H1 (cell line): ENCODE measurements around the gene RNF20. TPM values are rescaled to one million over a fixed set of nuclear protein-coding genes. Genes with fewer than 3 reads are reported as not detected.

Experiments
- BCL11A ChIP-seq, 2 experiments: IDR thresholded peaks; one replicate each; pipeline ENCODE4 v1.6.1; 2011; ENCODE audit warnings: low read depth in 2 of 2, low read length in 2 of 2, mild to moderate bottlenecking in 2 of 2
- EGR1 ChIP-seq: IDR thresholded peaks from 2 replicates; pipeline ENCODE4 v1.6.1; 2011; ENCODE audit warnings: low read depth, low read length, borderline replicate concordance
- KDM4A ChIP-seq: IDR thresholded peaks from one replicate; pipeline ENCODE4 v1.7.1; 2012; ENCODE audit warnings: low read depth, mild to moderate bottlenecking, moderate library complexity, low read length, inconsistent platforms; ENCODE audit not compliant: severe bottlenecking
- MAFK ChIP-seq: IDR thresholded peaks from 2 replicates; pipeline ENCODE4 v1.6.1; 2012; ENCODE audit warnings: low read depth, mild to moderate bottlenecking, improper control_type of control experiment, low read length
- RAD21 ChIP-seq, 2 experiments: IDR thresholded peaks in 1 of 2; conservative IDR thresholded peaks in 1 of 2; 2 replicates each; pipeline ENCODE4 v1.6.1; 2011; ENCODE audit warnings: low read depth in 2 of 2, low read length in 2 of 2, improper control_type of control experiment in 1 of 2, inconsistent platforms in 1 of 2, mild to moderate bottlenecking in 1 of 2, moderate library complexity in 1 of 2
- RFX5 ChIP-seq: IDR thresholded peaks from 2 replicates; pipeline ENCODE4 v1.6.1; 2011; ENCODE audit warnings: low read depth, low read length, improper control_type of control experiment, borderline replicate concordance
- SP2 ChIP-seq: IDR thresholded peaks from 2 replicates; pipeline ENCODE4 v1.6.1; 2012; ENCODE audit warnings: mild to moderate bottlenecking, low read length, inconsistent platforms
- polyA plus RNA-seq, 7 experiments: library from polyadenylated mRNA; depleted of rRNA in 3 of 7; stranded (reverse) in 5 of 7; unstranded in 2 of 7; fragments of >200 nt in 5 of 7; fragments of 200-250 nt in 2 of 7; gene quantifications; 1 replicate in 5 of 7; 2 replicates in 1 of 7; 4 replicates in 1 of 7; pipeline versions ENCODE4 v1.2.1 to v1.2.3, GENCODE V29; 2011 to 2013; ENCODE audit warnings: missing spikeins in 2 of 7, mixed read lengths in 2 of 7
- total RNA-seq: library from RNA; stranded (reverse); fragmentation: NEBNext Ultra II Directional; extraction: Animal tissue kit (Norgen Biotek cat#: 25700); gene quantifications from 2 replicates; pipeline ENCODE4 v1.2.1, GENCODE V29; 2021
- TF ChIP-seq, protein P1 (sequence below): fragments of 300-600 bp; sonication (generic); IDR thresholded peaks from 2 replicates; pipeline ENCODE4 v1.7.1; 2012; ENCODE audit warnings: low read length, moderate library complexity, mild to moderate bottlenecking, inconsistent platforms; ENCODE audit not compliant: insufficient replicate concordance

Gene RNF20
- total and polyA plus RNA-seq, 2 of the 8 experiments (the other 6 are each of a cell fraction or from before 2014, with no cell fraction given): 9.4 to 65.2 TPM

DNA sequence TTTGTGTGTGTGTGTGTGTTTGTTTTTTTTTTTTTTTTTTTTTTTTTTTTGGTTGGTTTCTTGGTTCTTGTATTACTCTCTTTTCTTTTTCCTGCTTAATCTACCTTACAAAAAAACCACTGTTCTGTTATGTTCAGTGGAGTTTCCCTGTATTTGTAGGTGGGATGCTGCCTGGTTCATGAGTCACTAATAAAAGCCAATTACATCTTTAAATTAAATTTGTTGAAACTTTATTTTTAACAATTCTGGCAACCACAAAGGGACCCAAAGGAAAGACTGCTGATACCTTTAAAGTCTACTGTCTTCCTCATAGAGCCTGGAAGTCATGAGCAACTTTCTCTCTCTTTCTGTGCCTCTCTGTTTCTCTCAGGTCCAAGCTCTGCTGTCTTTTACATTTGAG, 29.5 kb upstream of the RNF20 start (continued):
- TF ChIP-seq, protein P1, sequence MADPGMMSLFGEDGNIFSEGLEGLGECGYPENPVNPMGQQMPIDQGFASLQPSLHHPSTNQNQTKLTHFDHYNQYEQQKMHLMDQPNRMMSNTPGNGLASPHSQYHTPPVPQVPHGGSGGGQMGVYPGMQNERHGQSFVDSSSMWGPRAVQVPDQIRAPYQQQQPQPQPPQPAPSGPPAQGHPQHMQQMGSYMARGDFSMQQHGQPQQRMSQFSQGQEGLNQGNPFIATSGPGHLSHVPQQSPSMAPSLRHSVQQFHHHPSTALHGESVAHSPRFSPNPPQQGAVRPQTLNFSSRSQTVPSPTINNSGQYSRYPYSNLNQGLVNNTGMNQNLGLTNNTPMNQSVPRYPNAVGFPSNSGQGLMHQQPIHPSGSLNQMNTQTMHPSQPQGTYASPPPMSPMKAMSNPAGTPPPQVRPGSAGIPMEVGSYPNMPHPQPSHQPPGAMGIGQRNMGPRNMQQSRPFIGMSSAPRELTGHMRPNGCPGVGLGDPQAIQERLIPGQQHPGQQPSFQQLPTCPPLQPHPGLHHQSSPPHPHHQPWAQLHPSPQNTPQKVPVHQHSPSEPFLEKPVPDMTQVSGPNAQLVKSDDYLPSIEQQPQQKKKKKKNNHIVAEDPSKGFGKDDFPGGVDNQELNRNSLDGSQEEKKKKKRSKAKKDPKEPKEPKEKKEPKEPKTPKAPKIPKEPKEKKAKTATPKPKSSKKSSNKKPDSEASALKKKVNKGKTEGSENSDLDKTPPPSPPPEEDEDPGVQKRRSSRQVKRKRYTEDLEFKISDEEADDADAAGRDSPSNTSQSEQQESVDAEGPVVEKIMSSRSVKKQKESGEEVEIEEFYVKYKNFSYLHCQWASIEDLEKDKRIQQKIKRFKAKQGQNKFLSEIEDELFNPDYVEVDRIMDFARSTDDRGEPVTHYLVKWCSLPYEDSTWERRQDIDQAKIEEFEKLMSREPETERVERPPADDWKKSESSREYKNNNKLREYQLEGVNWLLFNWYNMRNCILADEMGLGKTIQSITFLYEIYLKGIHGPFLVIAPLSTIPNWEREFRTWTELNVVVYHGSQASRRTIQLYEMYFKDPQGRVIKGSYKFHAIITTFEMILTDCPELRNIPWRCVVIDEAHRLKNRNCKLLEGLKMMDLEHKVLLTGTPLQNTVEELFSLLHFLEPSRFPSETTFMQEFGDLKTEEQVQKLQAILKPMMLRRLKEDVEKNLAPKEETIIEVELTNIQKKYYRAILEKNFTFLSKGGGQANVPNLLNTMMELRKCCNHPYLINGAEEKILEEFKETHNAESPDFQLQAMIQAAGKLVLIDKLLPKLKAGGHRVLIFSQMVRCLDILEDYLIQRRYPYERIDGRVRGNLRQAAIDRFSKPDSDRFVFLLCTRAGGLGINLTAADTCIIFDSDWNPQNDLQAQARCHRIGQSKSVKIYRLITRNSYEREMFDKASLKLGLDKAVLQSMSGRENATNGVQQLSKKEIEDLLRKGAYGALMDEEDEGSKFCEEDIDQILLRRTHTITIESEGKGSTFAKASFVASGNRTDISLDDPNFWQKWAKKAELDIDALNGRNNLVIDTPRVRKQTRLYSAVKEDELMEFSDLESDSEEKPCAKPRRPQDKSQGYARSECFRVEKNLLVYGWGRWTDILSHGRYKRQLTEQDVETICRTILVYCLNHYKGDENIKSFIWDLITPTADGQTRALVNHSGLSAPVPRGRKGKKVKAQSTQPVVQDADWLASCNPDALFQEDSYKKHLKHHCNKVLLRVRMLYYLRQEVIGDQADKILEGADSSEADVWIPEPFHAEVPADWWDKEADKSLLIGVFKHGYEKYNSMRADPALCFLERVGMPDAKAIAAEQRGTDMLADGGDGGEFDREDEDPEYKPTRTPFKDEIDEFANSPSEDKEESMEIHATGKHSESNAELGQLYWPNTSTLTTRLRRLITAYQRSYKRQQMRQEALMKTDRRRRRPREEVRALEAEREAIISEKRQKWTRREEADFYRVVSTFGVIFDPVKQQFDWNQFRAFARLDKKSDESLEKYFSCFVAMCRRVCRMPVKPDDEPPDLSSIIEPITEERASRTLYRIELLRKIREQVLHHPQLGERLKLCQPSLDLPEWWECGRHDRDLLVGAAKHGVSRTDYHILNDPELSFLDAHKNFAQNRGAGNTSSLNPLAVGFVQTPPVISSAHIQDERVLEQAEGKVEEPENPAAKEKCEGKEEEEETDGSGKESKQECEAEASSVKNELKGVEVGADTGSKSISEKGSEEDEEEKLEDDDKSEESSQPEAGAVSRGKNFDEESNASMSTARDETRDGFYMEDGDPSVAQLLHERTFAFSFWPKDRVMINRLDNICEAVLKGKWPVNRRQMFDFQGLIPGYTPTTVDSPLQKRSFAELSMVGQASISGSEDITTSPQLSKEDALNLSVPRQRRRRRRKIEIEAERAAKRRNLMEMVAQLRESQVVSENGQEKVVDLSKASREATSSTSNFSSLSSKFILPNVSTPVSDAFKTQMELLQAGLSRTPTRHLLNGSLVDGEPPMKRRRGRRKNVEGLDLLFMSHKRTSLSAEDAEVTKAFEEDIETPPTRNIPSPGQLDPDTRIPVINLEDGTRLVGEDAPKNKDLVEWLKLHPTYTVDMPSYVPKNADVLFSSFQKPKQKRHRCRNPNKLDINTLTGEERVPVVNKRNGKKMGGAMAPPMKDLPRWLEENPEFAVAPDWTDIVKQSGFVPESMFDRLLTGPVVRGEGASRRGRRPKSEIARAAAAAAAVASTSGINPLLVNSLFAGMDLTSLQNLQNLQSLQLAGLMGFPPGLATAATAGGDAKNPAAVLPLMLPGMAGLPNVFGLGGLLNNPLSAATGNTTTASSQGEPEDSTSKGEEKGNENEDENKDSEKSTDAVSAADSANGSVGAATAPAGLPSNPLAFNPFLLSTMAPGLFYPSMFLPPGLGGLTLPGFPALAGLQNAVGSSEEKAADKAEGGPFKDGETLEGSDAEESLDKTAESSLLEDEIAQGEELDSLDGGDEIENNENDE: no peak
- no peak for TF ChIP-seq RFX5
- TF ChIP-seq EGR1: no peak
- no peak for TF ChIP-seq RAD21 (IDR thresholded peaks at IDR 0.05 in 1 of 2, conservative IDR thresholded peaks at IDR 0.05 in 1 of 2; ENCODE audit: low read depth in 2 of 2, low read length in 2 of 2)
- no peak for TF ChIP-seq BCL11A (IDR thresholded peaks at IDR 0.05; ENCODE audit: low read depth in 2 of 2, low read length in 2 of 2)
- no peak for TF ChIP-seq SP2
- no peak for TF ChIP-seq MAFK
- TF ChIP-seq KDM4A: no peak
